ENCODE measurements around the gene NOP53.
"Not testable (repeated sequence)": the region's sequence is repeated elsewhere in the genome, so short reads cannot be mapped to it uniquely, and the experiment has no call there.

Gene NOP53

GRCh38 chr19:47745010-47745901 lies at the start of gene NOP53:
Gene NOP53, plus strand, starts transcription at chr19:47745546. Its CDS starts 14 bp downstream, at chr19:47745560.
- peak; percentile 94 to 95 for DNase-seq (ENCODE audit: low read depth in 2 of 2)

- no peak for DNase-seq (ENCODE audit: low read depth in 2 of 2)
These were observed 48.7 kb upstream of the NOP53 start for GRCh38 chr19:47696635-47697034.

GRCh38 chr19:47697863-47698609 lies 47.3 kb upstream of the NOP53 start:
- peak in 1 of 2 donors; percentile 17 for DNase-seq (ENCODE audit: low read depth in 2 of 2)

DNA sequence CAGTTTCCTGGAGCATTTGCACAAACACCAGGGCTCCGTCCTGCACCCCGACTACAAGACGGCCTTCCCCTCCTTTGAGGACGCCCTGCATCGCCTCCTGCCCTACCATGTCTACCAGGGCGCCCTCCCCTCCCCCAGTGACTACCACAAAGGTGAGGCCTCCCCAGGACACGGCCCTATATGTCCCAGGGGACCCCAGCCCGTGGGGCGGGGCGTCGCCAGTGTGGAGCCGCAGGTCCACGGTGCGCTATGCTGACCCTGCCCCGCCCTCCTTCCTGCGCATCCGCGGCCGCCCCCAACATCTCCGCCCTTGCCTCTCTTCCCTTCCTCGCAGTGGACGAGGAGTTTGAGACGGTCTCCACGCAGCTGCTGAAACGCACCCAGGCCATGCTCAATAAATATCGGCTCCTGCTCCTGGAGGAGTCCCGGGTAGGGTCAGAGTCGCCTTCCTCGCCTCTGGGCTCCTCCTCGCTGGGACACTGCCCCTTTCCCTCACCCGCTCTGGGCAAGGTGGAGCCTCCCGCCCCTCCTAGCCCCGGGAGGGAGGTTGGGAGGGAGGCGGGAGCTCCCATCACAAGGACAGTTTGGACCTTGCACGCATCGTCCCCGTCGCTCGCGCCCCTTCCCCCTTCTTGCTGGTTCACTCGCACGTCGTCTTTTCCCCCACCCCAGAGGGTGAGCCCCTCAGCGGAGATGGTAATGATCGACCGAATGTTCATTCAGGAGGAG lies 46.6 kb upstream of the NOP53 start:
- no peak for DNase-seq (ENCODE audit: low read depth in 2 of 2)

GRCh38 chr19:47699360-47699917 lies 45.9 kb upstream of the NOP53 start:
- DNase-seq (ENCODE audit: low read depth in 2 of 2): peak in 1 of 2 donors; percentile 10

- DNase-seq (ENCODE audit: low read depth in 2 of 2): no peak
These were observed 44.2 kb upstream of the NOP53 start for GRCh38 chr19:47700934-47701716.

GRCh38 chr19:47701717-47702552 lies 43.4 kb upstream of the NOP53 start:
- DNase-seq (ENCODE audit: low read depth in 2 of 2): no peak

DNA sequence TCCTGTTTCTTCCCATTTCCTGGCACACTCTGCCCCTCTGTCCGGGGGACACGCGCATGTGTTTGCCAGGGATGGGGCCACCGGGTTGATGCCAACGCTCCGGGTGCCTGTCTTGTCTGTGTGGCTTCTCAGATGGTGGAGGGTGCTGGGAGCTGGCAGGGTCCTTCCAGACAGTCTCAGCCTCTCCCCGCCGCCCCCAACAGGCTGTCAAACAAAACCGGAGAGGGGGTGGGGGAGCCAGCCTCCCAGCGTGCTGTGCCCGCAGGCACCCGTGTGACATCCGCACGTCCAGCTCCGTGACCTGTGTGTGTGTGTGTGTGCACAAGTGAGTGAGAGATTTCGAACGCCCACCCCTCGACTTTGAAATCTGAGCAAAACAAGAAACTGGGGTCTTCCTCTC lies 42.7 kb upstream of the NOP53 start:
- DNase-seq (ENCODE audit: low read depth in 2 of 2): no peak

GRCh38 chr19:47703301-47703700 lies 42.0 kb upstream of the NOP53 start:
- no peak for DNase-seq (ENCODE audit: low read depth in 2 of 2)

GRCh38 chr19:47704024-47704423 lies 41.3 kb upstream of the NOP53 start:
- DNase-seq (ENCODE audit: low read depth in 2 of 2): no peak

DNA sequence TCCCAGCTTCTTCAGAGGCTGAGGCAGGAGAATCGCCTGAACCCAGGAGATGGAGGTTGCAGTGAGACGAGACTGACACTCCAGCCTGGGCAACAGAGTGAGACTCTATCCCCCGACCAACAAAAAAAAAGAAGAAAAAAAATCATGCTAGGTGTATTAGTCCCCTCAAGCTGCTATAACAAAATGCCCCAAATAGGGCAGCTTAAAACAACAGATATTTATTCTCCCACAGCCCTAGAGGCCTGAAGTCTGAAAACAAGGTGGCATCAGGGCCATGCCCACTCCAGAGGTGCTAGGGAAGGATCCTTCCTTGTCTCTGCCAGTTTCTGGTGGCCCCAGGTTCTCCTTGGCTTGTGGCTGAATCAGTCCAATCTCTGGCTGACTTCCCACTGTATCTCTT lies 40.7 kb upstream of the NOP53 start:
- DNase-seq (ENCODE audit: low read depth in 2 of 2): no peak

- DNase-seq (ENCODE audit: low read depth in 2 of 2): peak; percentile 50 to 60
These were observed 38.0 kb upstream of the NOP53 start for GRCh38 chr19:47707135-47707925.

DNA sequence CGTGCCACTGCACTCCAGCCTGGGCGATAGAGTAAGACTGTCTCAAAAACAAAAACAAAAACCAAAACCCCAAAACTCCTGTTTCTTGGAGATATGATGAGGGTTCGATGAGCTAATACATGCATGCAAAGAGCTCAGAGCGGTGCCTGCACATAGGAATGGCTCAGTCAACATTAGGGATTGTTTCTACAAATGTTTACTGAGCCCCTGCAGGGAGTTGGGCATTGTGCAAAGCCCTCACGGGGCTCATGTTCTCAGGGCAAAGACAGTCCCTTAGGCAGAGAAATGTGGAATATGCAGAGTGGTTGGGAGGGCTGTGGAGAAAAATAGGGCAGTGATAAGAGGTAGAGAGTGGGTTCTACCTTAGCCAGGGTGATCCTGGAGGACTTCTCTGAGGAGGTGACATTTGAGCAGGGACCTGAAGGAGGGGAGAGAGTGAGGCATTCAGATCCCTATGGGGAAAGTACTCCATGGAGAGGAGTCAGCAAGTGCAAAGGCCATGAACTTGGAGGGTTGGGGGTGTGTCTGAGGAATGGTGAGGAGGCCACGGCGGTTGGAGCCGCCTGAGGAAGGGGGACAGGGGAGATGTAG lies 33.6 kb upstream of the NOP53 start:
- DNase-seq (ENCODE audit: low read depth in 2 of 2): no peak

- peak in 1 of 2 donors; percentile 23 for DNase-seq (ENCODE audit: low read depth in 2 of 2)
These were observed 32.0 kb upstream of the NOP53 start, which contains the start of gene EHD2 for GRCh38 chr19:47713046-47714021. Gene EHD2, plus strand, starts transcription at chr19:47713422. Its CDS starts 3,191 bp downstream, at chr19:47716613.

GRCh38 chr19:47714339-47714738 lies 31.0 kb upstream of the NOP53 start:
- DNase-seq (ENCODE audit: low read depth in 2 of 2): no peak

DNA sequence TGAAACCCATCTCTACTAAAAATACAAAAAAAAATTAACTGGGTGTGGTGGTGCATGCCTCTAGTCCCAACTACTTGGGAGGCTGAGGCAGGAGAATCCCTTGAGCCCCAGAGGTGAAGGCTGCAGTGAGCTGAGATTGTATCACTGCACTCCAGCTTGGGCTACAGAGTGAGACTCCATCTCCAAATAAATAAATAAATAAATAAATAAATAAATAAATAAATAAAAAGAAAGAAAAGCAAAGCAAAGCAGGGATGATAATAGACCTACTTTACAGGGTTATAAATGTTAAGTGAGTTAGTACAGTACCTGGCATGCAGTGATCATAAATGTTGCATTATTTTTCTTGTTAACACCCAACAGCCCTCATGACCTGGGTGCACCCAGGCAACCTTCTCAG lies 30.5 kb upstream of the NOP53 start:
- not testable (repeated sequence) for DNase-seq (ENCODE audit: low read depth in 2 of 2)

DNA sequence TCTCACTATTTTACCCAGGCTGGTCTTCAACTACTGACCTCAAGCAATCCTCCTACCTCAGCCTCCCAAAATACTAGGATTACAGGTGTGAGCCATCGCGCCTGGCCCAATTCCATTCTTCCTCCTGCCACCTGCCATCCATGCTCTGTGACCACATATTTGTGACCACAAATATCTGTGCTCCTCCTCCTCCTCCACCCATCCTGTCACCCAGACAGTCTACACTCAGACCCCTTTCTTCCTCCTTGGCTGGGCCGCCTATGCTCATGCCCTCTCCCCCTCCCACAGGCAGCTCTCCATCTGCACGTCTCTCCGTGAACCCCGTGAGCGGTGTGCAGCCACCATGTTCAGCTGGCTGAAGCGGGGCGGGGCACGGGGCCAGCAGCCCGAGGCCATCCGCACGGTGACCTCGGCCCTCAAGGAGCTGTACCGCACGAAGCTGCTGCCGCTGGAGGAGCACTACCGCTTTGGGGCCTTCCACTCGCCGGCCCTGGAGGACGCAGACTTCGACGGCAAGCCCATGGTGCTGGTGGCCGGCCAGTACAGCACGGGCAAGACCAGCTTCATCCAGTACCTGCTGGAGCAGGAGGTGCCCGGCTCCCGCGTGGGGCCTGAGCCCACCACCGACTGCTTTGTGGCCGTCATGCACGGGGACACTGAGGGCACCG lies 28.9 kb upstream of the NOP53 start:
- DNase-seq (ENCODE audit: low read depth in 2 of 2): no peak
